PC-9 (cell line): ENCODE measurements around the gene RGS7. TPM values are rescaled to one million over a fixed set of nuclear protein-coding genes. Genes with fewer than 3 reads are reported as not detected.

ENCODE experiments used
- BruUV-seq: library from RNA; stranded (reverse); fragments of 400-500 nt; replicated peaks from 2 replicates; lab custom pipeline; 2021; lab: Mats Ljungman, UMichigan
- CTCF ChIA-PET: fragments of 300-600 bp; sonication (Branson Sonifier 250); formaldehyde crosslinking; loops from one replicate; lab custom pipeline; 2022; ENCODE audit warnings: antibody characterized with exemption; lab: Charles Lee
- POLR2A ChIA-PET: fragments of 300-600 bp; sonication (Branson Sonifier 250); formaldehyde crosslinking; loops from one replicate; lab custom pipeline; 2022; ENCODE audit warnings: antibody characterized with exemption; ENCODE audit not compliant: unreplicated experiment; lab: Charles Lee
- DNase-seq, 2 experiments: peaks; one replicate each; pipeline versions ENCODE4 v3.0.0 to v3.0.0-alpha.2; 2015 to 2022; ENCODE audit warnings: mixed read lengths in 1 of 2
- H2AFZ ChIP-seq: fragments of 200-600 bp; sonication (generic); 2 replicates; pipeline ENCODE4 v1.8.1; 2017; ENCODE audit warnings: antibody characterized with exemption
- H3F3A ChIP-seq: fragments of 200-600 bp; sonication (generic); 2 replicates; pipeline ENCODE4 v1.8.1; 2017; ENCODE audit warnings: antibody characterized with exemption, mild to moderate bottlenecking, low read depth; ENCODE audit not compliant: insufficient read depth
- H3K27ac ChIP-seq: fragments of 200-600 bp; sonication (generic); 2 replicates; pipeline ENCODE4 v1.6.1; 2016; ENCODE audit warnings: mixed run types
- H3K27me3 ChIP-seq: fragments of 200-600 bp; sonication (generic); 2 replicates; pipeline ENCODE4 v1.6.1; 2016; ENCODE audit warnings: low read depth, mixed run types; ENCODE audit not compliant: insufficient read depth
- H3K36me3 ChIP-seq: fragments of 200-600 bp; sonication (generic); 2 replicates; pipeline ENCODE4 v1.6.1; 2016; ENCODE audit warnings: low read depth, mixed run types
- H3K4me1 ChIP-seq: fragments of 200-600 bp; sonication (generic); replicated peaks from 2 replicates; pipeline ENCODE4 v1.6.1; 2016; ENCODE audit warnings: mixed run types; ENCODE audit not compliant: insufficient read depth
- H3K4me2 ChIP-seq: fragments of 200-600 bp; sonication (generic); 2 replicates; pipeline ENCODE4 v1.6.1; 2017; ENCODE audit warnings: mixed run types
- H3K4me3 ChIP-seq: fragments of 200-600 bp; sonication (generic); 2 replicates; pipeline ENCODE4 v1.6.1; 2016; ENCODE audit warnings: mixed run types
- H3K79me2 ChIP-seq: fragments of 200-600 bp; sonication (generic); 2 replicates; pipeline ENCODE4 v1.6.1; 2017; ENCODE audit warnings: low read depth, mixed run types
- H3K9me2 ChIP-seq: fragments of 200-600 bp; sonication (generic); 2 replicates; pipeline ENCODE4 v1.8.1; 2017; ENCODE audit warnings: mild to moderate bottlenecking; ENCODE audit not compliant: insufficient read depth
- H3K9me3 ChIP-seq: fragments of 200-600 bp; sonication (generic); 2 replicates; pipeline ENCODE4 v1.8.1; 2016; ENCODE audit warnings: low read depth; ENCODE audit not compliant: insufficient read depth
- H4K20me1 ChIP-seq: fragments of 200-600 bp; sonication (generic); 2 replicates; pipeline ENCODE4 v1.8.1; 2017; ENCODE audit not compliant: insufficient read depth
- CTCF ChIP-seq: fragments of 200-600 bp; sonication (generic); conservative IDR thresholded peaks from 2 replicates; pipeline ENCODE4 v1.6.1; 2017; ENCODE audit warnings: mixed run types, antibody characterized with exemption, mild to moderate bottlenecking, moderate library complexity
- EZH2 ChIP-seq: fragments of 200-600 bp; sonication (generic); IDR thresholded peaks from 2 replicates; pipeline ENCODE4 v1.8.0; 2017; ENCODE audit warnings: antibody characterized with exemption, low read depth
- intact Hi-C: fragments of 100-400 bp; cut with micrococcal nuclease; formaldehyde crosslinking; loops from one replicate; pipeline ENCODE4 v1.10.0; 2022; ENCODE audit not compliant: unreplicated experiment
- total RNA-seq: library from RNA; stranded (reverse); gene quantifications from 2 replicates; pipeline ENCODE4 v1.2.3, GENCODE V29; 2021

The RGS7 gene
- total RNA-seq, 1 experiment from 2014 or later = 5.8 TPM

DNA sequence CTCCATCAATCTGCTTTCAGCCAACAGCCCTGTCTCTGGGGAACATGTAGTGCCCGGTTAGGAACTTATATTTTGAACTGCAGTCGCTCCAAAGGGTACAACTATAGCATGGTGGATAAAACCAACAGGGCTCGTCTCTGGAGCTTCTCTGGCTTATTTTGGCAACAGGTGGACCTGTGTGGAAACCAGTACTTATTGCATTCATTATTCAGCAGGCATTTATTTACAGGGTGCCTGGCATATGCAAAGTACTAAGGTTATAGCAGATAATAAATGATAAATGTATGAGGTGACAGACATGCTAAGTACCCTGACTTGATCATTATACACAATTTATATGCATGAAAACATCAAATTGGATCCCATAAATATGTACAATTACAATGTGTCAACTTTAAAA, 93.7 kb downstream of the RGS7 start:
- Histone ChIP-seq H3K4me3 (no peak overlapping the region), H3K9me3 (no peaks in the 10 kb centered on the region), H3K27ac (no peak overlapping the region), H3K27me3 (peaks cover 9% of the 10 kb centered on the region; the same call in 1 of the 2 replicates), H4K20me1 (no peaks in the 10 kb centered on the region), H3F3A (no peaks in the 10 kb centered on the region), H3K9me2 (no peaks in the 10 kb centered on the region), H3K36me3 (no peaks in the 10 kb centered on the region), H3K4me2 (no peak overlapping the region), H3K79me2 (no peaks in the 10 kb centered on the region), H2AFZ (no peak overlapping the region), H3K4me1 (no peaks in the 10 kb centered on the region)
- no peak for TF ChIP-seq CTCF
- no peak for TF ChIP-seq EZH2
- BruUV-seq = no TSS peak
- ChIA-PET CTCF (no interaction called here), POLR2A (no interaction called here)
- DNase-seq = no peak
- intact Hi-C loops = no loop called here

- 0 out of 2 replicates have a peak, but pooled peaks cover 3% of the 10 kb centered on the region for H3K9me2 ChIP-seq
- H3K79me2 ChIP-seq = no peaks in the 10 kb centered on the region
- ChIA-PET POLR2A (no interaction called here), CTCF (no interaction called here)
- no peaks in the 10 kb centered on the region for H3F3A ChIP-seq
- no peak overlapping the region for H2AFZ ChIP-seq
- DNase-seq = no peak
- H4K20me1 ChIP-seq = no peaks in the 10 kb centered on the region
- BruUV-seq = no TSS peak
- no peak overlapping the region for H3K27ac ChIP-seq
- TF ChIP-seq CTCF = no peak
- TF ChIP-seq EZH2 = no peak
- no peaks in the 10 kb centered on the region for H3K4me1 ChIP-seq
- 0 out of 2 replicates have a peak, but pooled peaks cover 3% of the 10 kb centered on the region for H3K27me3 ChIP-seq
- intact Hi-C loops = no loop called here
- no peaks in the 10 kb centered on the region for H3K36me3 ChIP-seq
- no peak overlapping the region for H3K4me2 ChIP-seq
- no peak overlapping the region for H3K4me3 ChIP-seq
- H3K9me3 ChIP-seq = no peaks in the 10 kb centered on the region
Measured at GRCh38 chr1:241253471-241253870, 103.5 kb downstream of the RGS7 start.

- no peak overlapping the region for H3K4me2 ChIP-seq
- ChIA-PET CTCF (no interaction called here), POLR2A (no interaction called here)
- no peaks in the 10 kb centered on the region for H3K4me1 ChIP-seq
- H3K79me2 ChIP-seq = no peaks in the 10 kb centered on the region
- intact Hi-C loops = no loop called here
- no peaks in the 10 kb centered on the region for H4K20me1 ChIP-seq
- H3K27me3 ChIP-seq = 0 out of 2 replicates have a peak, but pooled peaks cover 3% of the 10 kb centered on the region
- H3K9me3 ChIP-seq = no peaks in the 10 kb centered on the region
- TF ChIP-seq EZH2 = no peak
- no peak for TF ChIP-seq CTCF
- no peak overlapping the region for H3K4me3 ChIP-seq
- no peak overlapping the region for H2AFZ ChIP-seq
- BruUV-seq = no TSS peak
- H3K9me2 ChIP-seq = no peaks in the 10 kb centered on the region
- no peaks in the 10 kb centered on the region for H3F3A ChIP-seq
- no peak overlapping the region for H3K27ac ChIP-seq
- no peaks in the 10 kb centered on the region for H3K36me3 ChIP-seq
- DNase-seq = no peak
Measured at GRCh38 chr1:241250465-241250864, 106.5 kb downstream of the RGS7 start.
